Activated naive CD4-positive, alpha-beta T cell treated with anti-CD3 and anti-CD28 coated beads, Interleukin-2, amount 50 U/mL, for 16 hours (primary cell): ENCODE measurements around the gene YWHAG.
A peak's percentile ranks its signal among the peaks of the same experiment; 100 is the strongest.
"Not testable (repeated sequence)": the region's sequence is repeated elsewhere in the genome, so short reads cannot be mapped to it uniquely, and the experiment has no call there.

Experiments
- DNase-seq: peaks from one replicate; pipeline ENCODE4 v3.0.0-alpha.2; 2020

YWHAG gene

DNA sequence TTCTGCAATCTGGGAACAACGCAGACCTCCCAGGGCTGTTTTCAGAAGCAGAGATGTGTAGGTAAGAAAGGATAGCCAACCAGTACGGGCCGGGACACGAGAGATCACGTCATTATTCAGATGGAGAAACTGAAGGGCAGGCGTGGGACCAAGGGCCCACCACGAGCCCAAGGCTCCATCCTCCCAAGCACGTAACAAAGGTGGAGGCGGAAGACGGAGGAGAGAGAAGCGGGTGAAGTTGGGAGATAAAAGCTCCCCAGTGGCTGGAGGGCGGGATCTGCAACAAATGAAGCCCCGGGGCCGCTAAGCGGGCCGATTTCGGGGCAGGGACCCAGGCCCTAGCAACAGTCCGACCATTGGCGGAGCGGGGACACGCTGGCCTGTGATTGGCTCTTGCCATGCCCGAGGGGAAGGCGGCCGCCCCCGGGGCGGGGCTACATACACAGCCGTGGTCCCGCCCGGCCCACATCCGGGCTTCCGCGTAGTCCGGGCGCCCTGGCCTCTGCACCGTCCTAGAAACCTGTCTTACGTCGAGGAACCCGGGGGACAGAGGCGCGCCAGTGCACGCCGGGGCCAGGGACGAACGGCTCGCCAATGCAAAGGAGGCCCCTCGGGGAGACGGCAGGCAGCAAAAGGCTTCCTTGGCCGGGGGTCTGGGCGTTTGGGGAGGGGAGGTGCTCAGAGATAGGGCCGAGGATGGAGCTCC, 40.9 kb downstream of the YWHAG start:
- peak; percentile 95 for DNase-seq

DNA sequence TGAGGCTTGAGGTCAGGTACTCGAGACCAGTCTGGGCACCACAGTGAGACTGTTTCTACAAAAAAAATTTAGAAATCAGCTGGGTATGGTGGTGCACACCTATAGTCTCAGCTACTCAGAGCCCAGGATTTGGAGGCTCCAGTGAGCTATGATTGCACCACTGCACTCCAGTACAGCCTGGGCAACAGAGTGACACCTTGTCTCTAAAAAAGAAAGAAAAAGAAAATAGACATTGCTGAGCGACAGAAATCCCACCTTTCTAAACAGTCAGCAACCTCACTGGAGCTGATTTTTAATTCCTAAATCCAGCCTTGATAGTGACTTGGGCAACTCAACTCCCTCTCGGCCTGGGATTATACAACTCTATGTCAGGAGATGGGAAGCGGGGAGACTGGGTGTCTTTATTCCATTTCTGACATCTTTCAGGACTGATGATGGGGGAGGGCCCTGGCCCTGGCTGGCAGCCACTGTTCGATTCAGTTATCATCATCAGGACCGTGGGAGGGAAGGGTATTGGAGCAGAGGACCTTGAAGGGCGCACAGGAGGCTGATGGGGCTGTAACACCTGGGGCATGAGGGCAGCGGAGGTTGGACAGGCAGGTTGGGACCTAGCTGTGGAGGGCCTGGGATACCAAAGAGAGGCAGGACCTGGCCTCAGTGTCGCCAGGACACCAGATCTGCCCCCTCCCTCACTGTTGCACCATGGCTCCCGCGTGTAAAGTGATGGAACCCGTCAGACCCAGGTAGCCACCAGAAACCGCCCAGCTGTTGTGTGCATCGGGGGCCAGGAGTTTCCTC, 41.6 kb downstream of the YWHAG start:
- no peak for DNase-seq

DNA sequence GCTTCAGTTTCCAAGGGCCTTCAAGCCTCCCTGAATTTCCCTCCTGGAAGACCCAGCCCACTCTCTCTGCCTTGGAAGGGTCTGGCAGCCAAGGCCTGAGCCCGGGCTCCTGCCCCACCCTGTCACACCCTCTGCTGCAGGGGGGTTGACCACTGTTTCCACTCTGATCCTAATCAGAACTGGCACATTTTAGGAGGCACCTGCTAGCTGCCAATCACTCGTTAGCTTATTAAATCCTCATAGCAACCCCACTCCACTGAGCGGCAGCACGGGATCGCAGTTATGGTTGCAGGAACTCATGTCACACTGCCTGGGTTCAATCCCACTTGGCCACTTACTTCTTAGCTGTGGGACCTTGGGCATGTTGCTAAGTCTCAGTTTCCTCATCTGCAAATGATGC, 43.4 kb downstream of the YWHAG start:
- DNase-seq, result no peak

DNA sequence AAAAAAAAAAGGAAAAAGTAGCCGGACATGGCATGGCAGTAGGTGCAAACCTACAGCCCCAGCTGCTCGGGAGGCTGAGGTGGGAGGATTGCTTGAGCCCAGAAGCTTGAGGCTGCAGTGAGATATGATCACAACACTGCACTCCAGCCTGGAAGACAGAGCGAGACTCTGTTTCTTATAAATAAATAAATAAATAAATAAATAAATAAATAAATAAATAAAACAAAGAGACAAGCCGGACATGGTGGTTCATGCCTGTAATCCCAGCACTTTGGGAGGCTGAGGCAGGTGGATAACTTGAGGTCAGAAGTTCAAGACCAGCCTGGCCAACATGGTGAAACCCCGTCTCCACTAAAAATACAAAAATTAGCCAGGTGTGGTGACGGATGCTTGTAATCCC, 44.1 kb downstream of the YWHAG start:
- DNase-seq, result not testable (repeated sequence)

DNA sequence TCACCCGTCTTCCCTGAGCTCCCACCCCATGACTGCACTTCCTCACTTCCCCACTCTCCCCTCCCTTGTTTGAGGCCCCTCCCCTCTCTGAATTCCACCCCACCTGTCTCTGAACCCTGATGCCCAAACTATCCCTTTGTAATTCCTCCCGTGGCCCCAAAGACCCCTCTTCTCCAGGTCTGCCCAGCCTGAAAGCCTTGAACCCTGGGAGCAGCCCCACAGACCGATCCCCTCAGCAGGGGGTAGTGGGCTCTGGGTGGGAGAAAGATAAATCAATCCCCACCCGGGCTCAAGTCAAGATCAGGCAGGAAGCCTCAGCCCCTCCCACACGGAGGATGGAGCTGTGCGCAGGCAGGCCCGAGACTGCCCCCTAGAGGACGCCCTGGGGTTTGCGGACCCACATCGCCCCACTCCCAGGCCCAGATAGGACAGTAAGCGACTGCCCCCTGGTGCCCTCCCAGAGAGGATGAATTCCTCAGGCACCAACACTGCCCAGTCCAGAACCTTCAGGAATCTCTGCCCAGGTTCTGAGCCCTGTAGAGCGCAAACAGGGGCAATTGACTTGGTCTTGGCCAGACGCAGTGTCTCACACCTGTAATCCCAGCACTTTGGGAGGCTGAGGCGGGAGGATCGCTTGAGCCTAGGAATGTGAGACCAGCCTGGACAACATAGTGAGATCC, 44.6 kb downstream of the YWHAG start:
- DNase-seq, result peak; percentile 96

DNA sequence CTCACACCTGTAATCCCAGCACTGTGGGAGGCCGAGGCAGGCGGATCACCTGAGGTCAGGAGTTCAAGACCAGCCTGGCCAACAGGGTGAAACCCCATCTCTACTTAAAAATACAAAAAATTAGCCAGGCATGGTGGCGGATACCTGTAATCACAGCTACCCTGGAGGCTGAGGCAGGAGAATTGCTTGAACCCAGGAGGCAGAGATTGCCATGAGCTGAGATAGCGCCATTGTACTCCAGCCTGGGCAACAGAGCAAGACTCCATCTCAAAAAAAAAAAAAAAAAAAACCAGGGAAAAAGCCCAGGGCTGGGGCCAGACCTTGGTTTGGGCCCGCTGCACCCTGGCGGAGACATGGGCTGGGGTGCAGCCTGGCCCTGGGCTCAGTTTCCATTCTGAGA, 47.0 kb downstream of the YWHAG start:
- DNase-seq, result not testable (repeated sequence)

DNA sequence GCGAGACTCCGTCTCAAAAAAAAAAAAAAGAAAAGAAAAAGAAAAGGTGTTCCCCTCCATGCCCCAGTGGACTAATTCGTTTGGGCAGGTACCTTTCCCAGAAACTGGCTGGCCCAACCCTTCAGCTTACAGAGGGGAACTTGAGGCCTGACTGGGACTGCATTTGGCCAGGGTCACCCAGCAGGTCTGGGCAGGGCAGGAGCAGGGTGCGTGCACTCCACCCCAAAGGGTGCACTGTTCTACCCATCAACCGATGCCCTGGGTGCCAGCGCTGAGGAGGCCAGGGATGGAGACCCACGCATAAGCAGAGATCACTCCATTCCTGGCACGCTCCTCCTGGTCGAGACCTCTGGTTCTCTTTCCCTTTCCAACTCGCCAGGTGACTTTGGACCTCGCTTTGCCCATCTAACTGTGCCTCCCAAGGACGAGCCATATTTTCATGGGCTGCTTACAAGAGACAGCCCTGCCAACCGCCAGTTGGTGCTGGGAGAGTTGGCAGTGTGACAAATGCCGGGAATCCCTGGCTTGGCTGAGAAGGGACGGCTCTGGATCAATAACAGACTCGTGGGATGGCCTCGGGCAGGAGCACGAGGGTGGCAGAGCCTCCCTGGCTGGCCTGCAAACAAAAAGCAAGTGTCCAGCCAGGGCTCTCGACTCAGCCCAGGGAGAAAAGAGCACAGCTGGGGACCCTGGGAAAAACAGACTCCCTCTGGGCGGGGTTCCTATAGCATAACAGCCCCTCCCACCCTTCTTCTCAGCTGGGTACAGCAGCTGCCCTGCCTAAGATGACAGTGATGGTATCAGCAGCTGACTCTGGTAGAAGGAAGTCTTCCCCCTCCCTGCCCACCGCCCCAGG, 48.5 kb downstream of the YWHAG start:
- no peak for DNase-seq

DNA sequence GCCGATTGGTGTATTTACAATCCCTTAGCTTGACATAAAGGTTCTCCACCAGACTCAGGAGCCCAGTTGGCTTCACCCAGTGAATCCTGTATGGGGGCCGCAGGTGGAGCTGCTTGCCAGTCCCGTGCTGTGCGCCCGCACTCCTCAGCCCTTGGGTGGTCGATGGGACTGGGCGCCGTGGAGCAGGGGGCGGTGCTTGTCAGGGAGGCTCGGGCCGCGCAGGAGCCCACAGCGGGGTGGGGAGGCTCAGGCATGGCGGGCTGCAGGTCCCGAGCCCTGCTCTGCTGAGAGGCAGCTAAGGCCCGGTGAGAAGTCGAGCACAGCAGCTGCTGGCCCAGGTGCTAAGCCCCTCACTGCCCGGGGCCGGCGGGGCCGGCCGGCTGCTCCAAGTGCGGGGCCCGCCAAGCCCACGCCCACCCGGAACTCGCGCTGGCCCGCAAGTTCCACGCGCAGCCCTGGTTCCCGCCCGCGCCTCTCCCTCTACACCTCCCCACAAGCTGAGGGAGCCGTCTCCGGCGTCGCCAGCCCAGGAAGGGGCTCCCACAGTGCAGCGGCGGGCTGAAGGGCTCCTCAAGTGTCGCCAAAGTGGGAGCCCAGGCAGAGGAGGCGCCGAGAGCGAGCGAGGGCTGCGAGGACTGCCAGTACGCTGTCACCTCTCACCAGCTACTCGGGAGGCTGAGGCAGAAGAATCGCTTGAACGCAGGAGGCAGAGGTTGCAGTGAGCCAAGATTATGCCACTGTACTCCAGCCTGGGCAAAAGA, 49.3 kb downstream of the YWHAG start:
- not testable (repeated sequence) for DNase-seq

DNA sequence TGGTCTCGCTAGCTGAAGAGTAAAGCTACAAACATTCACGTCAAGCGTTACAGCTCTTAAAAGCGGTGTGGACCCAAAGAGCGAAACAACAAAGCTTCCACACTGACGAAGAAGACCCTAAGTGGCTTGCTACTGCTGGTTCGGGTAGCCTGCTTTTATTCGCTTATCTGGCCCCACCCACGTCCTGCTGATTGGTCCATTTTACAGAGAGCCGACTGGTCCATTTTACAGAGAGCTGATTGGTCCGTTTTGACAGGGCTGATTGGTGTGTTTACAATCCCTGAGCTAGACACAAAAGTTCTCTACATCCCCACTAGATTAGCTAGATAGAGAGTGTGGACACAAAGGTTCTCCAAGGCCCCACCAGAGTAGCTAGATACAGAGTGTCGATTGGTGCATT, 49.9 kb downstream of the YWHAG start:
- DNase-seq, result not testable (repeated sequence)

DNA sequence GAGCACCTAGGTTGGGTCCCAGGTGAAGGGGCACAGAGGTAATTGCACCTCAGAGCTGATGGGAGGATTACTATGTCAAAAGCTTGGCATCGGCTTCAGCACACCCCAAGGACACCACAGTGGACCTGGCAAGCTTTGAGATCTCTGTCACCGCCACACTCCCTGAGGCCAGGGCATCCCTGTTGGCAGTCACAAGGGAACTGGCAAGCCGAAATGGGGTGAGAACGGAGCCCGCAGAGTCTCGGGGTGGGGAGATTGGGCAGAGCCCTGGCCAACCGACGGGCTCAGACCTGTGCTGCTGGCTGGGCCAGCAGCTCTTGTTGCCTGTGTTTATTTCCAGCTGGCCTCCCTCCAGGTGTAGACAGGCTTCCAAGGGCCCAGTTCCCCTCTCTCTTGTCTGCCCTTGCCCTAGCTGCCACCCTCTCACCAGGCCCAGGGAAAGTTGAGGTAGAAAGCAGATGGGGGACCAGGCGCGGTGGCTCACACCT, 53.9 kb downstream of the YWHAG start:
- no peak for DNase-seq

DNA sequence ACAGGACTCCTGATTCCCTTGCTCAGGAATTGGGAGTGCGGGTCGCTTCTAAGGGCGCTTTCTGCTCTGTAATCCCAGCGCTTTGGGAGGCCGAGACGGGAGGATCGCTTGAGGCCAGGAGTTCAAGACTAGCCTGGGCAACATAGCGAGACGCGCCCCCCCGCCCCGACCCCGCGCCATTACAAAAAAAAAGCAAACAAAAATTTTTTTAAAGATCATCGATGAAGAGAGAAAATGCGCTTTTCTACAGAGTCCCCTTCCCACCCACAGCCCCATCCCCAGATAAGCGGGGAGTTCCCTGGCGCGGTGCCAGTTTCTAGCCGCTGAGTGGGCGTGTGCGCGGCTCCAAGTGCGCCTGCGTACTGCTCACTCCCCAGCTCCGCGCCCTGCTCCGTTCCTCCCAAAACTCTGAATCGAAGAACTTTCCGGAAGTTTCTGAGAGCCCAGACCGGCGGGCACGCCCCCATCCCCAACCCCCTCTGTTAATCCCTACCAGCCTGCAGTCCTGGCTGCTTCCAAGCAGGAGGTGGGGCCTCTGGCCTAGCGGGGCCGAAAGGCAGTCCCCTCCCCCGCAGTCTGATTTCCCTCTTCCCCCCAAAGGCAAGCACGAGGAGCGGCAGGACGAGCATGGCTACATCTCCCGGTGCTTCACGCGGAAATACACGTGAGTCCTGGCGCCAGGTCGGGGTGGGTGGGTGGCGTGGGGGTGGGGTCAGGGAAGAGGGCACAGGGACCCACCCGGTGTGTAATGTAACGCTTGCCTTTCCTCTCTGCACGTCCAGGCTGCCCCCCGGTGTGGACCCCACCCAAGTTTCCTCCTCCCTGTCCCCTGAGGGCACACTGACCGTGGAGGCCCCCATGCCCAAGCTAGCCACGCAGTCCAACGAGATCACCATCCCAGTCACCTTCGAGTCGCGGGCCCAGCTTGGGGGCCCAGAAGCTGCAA, 55.3 kb downstream of the YWHAG start:
- DNase-seq, result peak; percentile 75

DNA sequence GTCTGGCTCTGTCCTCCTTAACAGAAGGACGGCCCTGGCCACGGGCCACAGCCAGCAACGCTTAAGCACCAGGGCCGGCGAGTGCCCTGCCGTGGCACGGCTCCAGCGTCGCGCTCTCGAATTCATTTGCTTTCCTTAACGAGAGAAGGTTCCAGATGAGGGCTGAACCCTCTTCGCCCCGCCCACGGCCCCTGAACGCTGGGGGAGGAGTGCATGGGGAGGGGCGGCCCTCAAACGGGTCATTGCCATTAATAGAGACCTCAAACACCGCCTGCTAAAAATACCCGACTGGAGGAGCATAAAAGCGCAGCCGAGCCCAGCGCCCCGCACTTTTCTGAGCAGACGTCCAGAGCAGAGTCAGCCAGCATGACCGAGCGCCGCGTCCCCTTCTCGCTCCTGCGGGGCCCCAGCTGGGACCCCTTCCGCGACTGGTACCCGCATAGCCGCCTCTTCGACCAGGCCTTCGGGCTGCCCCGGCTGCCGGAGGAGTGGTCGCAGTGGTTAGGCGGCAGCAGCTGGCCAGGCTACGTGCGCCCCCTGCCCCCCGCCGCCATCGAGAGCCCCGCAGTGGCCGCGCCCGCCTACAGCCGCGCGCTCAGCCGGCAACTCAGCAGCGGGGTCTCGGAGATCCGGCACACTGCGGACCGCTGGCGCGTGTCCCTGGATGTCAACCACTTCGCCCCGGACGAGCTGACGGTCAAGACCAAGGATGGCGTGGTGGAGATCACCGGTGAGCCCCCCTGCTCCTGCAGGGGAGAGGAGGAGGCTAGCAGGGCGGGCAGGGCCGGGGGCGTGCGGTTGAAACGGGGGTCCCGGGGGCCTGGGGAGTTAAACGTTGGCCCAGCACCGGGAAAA, 56.2 kb downstream of the YWHAG start, which contains the start of gene HSPB1:
Gene HSPB1 (plus strand): TSS at position 327 of the 855 bp plus-strand sequence. CDS start 40 bp downstream, at position 367.
- DNase-seq, result peak; percentile 57

DNA sequence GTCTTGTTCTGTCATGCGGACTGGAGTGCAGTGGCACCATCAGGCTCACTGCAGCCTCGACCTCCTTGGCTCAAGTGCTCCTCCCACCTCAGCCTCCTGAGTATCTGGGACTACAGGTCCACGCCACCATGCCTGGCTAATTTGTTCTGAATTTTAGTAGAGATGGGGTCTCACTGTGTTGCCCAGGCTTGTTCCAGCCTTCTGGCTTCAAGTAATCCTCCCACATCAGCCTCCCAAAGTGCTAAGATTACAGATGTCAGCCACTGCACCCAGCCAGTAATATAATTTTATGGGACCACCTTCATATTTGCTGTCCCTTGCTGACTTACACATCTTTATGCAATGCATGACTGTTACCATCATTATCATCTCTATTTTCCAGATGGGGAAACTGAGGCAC, 57.8 kb downstream of the YWHAG start:
- no peak for DNase-seq

DNA sequence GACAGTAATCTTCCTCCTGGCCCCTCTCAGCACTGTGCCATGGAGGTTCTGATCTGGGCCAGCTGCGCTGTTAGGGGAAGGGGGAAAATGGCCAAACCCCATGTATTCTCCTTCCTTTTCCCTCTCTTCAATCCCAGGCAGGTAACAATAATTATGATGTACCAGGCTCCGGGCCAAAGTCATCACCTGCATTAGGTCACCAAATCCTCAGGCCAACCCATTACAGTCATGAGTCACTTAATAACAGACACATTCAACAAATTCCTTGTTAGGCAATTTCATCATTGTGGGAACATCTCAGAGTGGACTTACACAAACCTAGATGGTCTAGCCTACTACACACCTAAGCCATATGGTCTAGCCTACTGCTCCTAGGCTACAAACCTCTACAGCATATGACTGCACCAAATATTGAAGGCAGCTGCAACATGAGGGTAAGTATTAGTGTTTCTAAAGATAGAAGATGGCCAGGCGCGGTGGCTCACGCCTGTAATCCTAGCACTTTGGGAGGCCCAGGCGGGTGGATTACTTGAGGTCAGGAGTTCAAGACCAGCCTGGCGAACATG, 58.5 kb downstream of the YWHAG start:
- DNase-seq, result no peak

DNA sequence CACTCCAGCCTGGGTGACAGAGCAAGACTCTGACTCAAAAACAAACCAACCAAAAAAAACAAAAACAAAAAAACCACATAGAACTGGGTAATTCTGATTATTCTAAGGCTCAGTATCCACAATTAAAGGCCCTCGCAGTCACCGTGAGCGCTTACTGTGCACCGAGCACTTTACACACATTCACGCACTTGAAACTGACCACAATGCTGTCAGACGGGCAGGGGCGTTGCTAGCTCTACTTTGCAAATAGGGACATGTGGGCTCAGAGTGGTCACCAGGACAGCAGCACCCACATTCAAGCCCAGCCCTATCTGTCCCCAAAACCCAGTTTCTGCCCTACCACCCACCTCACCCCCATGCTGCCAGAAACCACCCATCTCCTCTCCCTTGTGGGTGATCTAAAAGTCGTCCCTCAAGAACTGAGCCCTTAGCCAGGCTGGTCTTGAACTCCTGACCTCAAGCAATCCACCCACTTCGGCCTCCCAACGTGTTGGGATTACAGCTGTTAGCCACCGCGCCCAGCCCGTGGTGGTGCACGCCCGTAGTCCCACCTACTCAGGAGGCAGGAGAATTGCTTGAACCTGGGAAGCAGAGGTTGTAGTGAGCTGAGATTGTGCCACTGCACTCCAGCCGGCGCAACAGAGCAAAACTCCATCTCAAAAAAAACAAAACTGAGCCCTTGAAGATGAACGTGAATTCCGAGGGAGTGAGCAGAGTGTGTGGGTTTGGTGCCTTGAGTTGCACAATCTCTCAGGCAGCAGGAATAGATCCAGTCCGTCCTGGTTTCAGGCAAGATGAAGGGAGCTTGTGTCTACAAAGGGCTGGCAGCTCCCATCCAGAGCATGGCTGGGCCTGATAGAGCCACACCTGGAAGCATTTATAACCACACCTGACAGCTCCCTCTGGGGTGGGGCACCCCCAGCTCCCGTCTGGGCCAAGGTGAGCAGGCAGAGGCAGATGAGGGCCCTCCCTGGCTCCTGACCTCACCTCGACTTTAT, 61.7 kb downstream of the YWHAG start:
- no peak for DNase-seq

DNA sequence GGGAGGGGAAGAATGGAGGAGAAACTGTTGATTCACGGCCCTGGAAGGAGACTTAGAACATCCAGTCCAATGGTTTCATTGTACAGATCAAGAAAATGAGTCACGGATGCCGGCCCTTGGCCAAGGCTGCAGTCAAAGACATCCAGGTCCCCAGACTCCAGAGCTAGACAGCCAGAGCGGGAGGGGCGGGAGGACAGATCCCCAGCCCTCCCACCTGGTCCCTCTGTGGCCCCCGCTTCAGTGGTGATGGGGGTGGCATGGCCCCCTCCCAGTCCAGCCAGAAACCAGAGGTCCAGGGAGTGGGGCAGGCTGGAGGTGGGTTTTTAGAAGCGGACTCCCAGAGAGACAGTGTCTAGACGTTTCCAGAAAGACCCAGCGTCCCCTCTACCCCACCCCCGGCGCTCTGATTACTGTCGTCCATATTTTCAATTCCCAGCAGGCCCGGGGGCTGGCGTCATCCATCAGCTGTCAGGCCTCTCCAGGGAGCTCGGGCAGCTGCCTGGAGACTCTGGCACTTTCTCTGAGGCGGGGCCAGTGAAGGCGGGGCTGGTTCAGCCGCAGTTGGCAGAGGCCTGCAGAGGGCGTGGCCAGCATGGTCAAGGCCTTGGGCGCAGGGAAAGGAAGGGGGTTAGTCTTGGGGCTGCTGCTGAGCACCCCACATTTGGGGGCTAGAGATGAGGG, 64.3 kb downstream of the YWHAG start:
- DNase-seq, result no peak

DNA sequence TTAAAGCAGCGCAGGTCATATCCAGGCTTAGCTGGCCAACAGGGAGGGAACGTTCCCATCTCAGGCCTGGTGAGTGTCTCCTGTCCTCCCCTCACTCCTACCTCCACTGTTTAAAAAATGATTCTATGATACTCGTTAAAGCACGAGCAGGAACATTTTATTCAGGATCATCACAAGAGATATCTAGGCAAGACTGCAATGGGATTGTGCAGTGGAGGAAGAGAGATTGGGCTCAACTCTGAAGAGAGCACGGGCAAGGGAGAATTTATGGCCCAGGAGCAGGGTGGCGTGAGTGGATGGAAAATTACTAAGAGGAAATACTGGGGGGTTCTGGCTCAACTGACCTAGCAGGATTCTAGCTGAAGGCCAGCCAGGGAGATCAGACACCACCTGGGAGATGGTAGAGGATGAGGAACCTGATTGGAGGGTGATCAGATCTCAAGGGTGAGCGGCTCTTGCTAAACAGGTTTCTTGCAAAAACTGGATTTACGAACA, 65.3 kb downstream of the YWHAG start:
- DNase-seq, result no peak
